Measurements from ENCODE around the gene PAM.
"Not testable (repeated sequence)": the region's sequence is repeated elsewhere in the genome, so short reads cannot be mapped to it uniquely, and the experiment has no call there.

The PAM gene

DNA sequence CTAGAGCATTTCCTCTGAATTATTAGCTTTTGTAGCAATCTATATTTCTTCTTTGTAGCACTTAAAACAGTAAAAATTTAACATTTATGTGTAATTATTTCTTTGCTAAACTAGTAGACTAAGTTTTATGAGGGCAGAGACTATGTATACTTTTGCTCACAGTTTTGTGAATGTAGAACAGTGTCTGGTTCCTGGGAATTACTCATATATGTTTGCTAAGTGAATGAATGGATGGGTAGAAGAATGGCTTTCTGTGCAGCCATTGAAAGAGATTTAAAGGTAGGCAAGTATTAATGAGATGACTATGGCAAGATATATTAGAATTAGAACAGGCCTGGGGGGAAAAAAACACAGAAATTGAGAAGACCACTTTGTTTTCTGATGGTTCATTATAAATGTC lies 140.1 kb downstream of the PAM start:
- Histone ChIP-seq H3K9me3 (ENCODE audit: low read length) (no peaks in the 10 kb centered on the region), H2AFZ (ENCODE audit: low read depth, low read length) (no peak overlapping the region), H3K27me3 (ENCODE audit: insufficient read depth, low read length) (no peaks in the 10 kb centered on the region), H3K4me1 (ENCODE audit: insufficient read depth, low read length) (peaks cover 4% of the 10 kb centered on the region), H3K4me3 (ENCODE audit: low read length) (no peak overlapping the region), H3K36me3 (ENCODE audit: insufficient read depth, low read length) (no peaks in the 10 kb centered on the region)

DNA sequence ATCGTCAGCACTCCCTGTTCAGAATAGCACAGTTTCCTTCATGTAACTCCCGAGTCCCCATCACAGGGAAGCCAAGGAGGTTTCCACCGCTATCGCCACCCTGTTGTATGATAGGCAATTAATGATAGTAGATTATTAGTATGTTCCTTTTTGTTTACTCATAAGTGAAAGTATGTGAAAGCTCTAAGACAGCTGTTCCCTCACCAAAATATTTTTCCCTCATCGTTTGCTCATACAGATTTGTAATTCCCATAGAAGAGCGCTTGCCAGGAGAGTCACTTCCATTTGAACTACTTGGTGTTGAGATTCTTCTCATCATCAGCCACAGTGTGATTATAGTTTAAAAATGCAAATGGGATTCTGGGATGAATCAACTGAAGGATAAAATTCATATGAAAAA lies 140.9 kb downstream of the PAM start:
- Histone ChIP-seq H3K4me3 (ENCODE audit: low read length) (no peak overlapping the region), H3K9me3 (ENCODE audit: low read length) (no peaks in the 10 kb centered on the region), H3K4me1 (ENCODE audit: insufficient read depth, low read length) (peaks cover 4% of the 10 kb centered on the region), H3K27me3 (ENCODE audit: insufficient read depth, low read length) (no peaks in the 10 kb centered on the region), H2AFZ (ENCODE audit: low read depth, low read length) (no peak overlapping the region), H3K36me3 (ENCODE audit: insufficient read depth, low read length) (no peaks in the 10 kb centered on the region)

DNA sequence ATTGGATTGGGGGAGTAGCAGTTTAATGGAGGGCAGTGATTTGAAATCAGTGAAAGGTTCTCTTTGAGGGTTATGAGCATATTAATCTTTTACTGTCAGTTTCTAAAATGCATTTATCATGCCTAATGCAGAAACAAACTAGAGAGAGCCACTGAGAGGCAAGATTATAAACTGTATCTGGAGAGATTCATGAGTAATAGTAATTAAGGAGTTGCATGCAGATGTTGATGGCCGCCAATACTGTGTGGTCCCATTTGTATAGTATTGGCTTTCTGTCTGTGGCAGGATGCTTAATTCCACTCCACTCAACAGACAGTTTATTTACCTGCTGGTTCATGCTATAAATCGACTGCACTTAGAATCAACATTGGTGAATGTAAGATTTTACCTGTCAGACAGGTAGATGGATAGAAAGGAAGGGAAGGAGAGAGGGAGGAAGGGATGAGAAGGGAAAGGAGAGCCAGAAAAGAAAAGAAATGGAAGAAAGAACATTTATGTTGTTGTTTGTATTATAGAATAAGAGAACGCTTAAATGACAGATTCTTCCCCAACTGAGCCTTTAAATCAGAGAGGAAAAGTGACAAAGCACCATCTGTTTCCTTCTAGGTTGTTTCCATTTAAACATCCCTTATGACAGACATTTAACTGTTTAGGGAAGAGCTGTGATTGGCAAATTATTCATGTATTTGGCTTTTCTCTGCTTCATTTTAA lies 146.5 kb downstream of the PAM start:
- Histone ChIP-seq H3K4me1 (ENCODE audit: insufficient read depth, low read length) (no peaks in the 10 kb centered on the region), H3K4me3 (ENCODE audit: low read length) (no peak overlapping the region), H3K36me3 (ENCODE audit: insufficient read depth, low read length) (no peaks in the 10 kb centered on the region), H3K9me3 (ENCODE audit: low read length) (no peaks in the 10 kb centered on the region), H3K27me3 (ENCODE audit: insufficient read depth, low read length) (no peaks in the 10 kb centered on the region), H2AFZ (ENCODE audit: low read depth, low read length) (no peak overlapping the region)

DNA sequence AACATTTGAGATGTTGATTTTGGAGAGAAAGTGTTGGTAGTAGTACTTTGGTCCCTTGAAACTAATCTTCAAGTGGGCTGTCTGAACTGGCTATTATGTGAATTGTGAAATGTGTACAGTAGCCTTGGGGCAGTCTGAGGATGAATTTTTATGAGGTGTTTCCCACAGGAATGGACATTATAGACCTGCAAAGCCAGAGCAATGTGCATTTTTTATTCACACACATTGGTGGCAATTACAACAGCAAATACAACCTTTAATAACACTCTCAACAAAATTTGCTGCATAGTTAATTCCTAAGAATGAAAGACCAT lies 147.0 kb downstream of the PAM start:
- no peaks in the 10 kb centered on the region for H3K27me3 ChIP-seq (ENCODE audit: insufficient read depth, low read length)
- no peaks in the 10 kb centered on the region for H3K4me1 ChIP-seq (ENCODE audit: insufficient read depth, low read length)
- no peak overlapping the region for H2AFZ ChIP-seq (ENCODE audit: low read depth, low read length)
- H3K36me3 ChIP-seq (ENCODE audit: insufficient read depth, low read length) = no peaks in the 10 kb centered on the region
- peaks cover 2% of the 10 kb centered on the region for H3K9me3 ChIP-seq (ENCODE audit: low read length)
- no peak overlapping the region for H3K4me3 ChIP-seq (ENCODE audit: low read length)

DNA sequence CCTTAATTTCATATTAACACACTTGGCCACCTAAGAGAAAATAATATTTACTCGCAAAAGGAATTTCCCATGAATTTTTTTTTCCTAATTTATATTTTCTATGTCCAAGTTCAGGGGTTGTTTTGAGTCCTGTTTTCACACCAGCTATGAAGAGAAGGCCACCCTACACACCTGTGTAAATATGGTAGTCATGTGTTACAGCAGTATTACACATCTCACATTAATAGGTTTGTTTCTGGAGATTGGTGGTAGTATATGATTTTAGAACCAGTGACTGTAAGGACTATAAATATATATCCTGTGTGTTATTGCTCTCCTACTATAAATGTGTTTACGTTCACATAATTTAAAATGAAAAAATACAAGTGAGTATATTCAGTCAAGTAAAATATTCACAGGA lies 147.5 kb downstream of the PAM start:
- H3K27me3 ChIP-seq (ENCODE audit: insufficient read depth, low read length) = no peaks in the 10 kb centered on the region
- no peaks in the 10 kb centered on the region for H3K36me3 ChIP-seq (ENCODE audit: insufficient read depth, low read length)
- no peak overlapping the region for H3K4me3 ChIP-seq (ENCODE audit: low read length)
- H3K9me3 ChIP-seq (ENCODE audit: low read length) = peaks cover 2% of the 10 kb centered on the region
- no peak overlapping the region for H2AFZ ChIP-seq (ENCODE audit: low read depth, low read length)
- H3K4me1 ChIP-seq (ENCODE audit: insufficient read depth, low read length) = no peaks in the 10 kb centered on the region

DNA sequence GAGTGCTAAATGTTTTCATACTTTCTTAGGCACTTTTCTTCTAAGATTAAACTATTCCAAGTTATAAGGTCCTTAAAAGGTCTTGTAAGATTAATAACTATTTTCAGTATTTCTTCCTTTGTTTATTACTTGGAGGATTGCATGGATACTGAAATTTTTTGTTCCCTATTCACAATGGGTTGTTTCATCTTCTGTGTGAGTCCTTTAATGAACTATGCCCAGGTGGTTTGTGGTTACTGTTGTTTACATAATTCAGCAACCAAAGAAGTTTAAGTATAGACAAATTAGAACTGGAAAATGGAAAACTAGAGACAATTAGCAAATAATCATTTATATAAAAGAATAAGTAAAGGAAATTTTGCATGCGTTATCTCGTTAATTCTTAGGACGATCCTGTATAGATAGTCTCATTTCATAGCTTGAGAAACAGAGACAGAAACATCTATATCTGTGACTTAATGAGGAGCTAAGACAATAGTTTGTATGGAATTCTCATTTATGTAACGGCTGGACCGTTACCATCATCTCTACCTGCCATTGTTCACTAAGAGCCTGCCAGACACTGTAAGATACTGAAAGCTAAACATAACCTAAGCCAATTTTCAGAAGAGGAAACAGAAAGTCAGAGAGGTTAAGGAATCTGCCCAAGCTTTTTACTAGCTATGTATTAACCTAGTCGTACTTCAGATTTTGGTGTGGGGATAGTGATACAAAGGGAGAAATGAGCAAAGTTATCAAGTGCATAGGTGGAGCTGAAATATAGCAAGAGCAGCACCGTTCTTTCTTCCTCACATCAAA lies 148.2 kb downstream of the PAM start:
- no peak overlapping the region for H3K4me3 ChIP-seq (ENCODE audit: low read length)
- H3K27me3 ChIP-seq (ENCODE audit: insufficient read depth, low read length) = no peaks in the 10 kb centered on the region
- H3K9me3 ChIP-seq (ENCODE audit: low read length) = peaks cover 2% of the 10 kb centered on the region
- no peaks in the 10 kb centered on the region for H3K4me1 ChIP-seq (ENCODE audit: insufficient read depth, low read length)
- no peak overlapping the region for H2AFZ ChIP-seq (ENCODE audit: low read depth, low read length)
- no peaks in the 10 kb centered on the region for H3K36me3 ChIP-seq (ENCODE audit: insufficient read depth, low read length)

DNA sequence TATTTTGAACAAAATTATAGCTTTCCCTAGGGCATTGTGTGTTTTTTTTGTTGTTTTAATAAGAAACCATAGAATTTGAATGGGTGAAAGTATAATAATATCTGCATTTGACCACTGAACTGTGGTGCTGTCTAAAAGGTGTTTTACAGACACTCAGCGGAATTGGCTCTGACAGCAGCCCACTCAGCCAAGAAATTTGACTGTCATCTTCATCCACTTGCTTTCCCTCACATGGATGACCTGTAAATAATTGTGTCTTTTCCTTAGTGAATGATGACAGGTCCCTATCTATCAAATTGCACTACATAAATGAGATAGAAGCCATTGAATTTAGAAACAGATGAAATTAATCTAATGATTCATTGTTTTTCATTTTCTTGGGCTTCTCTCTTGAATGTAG lies 150.0 kb downstream of the PAM start:
- Histone ChIP-seq H3K27me3 (ENCODE audit: insufficient read depth, low read length) (no peaks in the 10 kb centered on the region), H2AFZ (ENCODE audit: low read depth, low read length) (no peak overlapping the region), H3K9me3 (ENCODE audit: low read length) (peaks cover 2% of the 10 kb centered on the region), H3K36me3 (ENCODE audit: insufficient read depth, low read length) (no peaks in the 10 kb centered on the region), H3K4me1 (ENCODE audit: insufficient read depth, low read length) (no peaks in the 10 kb centered on the region), H3K4me3 (ENCODE audit: low read length) (no peak overlapping the region)

DNA sequence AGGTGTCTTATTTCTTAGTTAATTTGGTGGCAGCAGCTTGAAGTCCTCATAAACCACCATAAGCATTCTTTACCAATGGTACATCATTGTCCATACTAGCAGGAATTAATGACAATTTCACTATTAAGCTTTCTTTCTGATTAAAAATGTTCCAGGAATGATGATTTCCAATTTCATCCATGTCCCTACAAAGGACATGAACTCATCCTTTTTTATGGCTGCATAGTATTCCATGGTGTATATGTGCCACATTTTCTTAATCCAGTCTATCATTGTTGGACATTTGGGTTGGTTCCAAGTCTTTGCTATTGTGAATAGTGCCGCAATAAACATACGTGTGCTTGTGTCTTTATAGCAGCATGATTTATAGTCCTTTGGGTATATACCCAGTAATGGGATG lies 152.0 kb downstream of the PAM start:
- H3K36me3 ChIP-seq (ENCODE audit: insufficient read depth, low read length); H2AFZ ChIP-seq (ENCODE audit: low read depth, low read length); H3K27me3 ChIP-seq (ENCODE audit: insufficient read depth, low read length); H3K9me3 ChIP-seq (ENCODE audit: low read length); H3K4me3 ChIP-seq (ENCODE audit: low read length); H3K4me1 ChIP-seq (ENCODE audit: insufficient read depth, low read length): not testable (repeated sequence)

DNA sequence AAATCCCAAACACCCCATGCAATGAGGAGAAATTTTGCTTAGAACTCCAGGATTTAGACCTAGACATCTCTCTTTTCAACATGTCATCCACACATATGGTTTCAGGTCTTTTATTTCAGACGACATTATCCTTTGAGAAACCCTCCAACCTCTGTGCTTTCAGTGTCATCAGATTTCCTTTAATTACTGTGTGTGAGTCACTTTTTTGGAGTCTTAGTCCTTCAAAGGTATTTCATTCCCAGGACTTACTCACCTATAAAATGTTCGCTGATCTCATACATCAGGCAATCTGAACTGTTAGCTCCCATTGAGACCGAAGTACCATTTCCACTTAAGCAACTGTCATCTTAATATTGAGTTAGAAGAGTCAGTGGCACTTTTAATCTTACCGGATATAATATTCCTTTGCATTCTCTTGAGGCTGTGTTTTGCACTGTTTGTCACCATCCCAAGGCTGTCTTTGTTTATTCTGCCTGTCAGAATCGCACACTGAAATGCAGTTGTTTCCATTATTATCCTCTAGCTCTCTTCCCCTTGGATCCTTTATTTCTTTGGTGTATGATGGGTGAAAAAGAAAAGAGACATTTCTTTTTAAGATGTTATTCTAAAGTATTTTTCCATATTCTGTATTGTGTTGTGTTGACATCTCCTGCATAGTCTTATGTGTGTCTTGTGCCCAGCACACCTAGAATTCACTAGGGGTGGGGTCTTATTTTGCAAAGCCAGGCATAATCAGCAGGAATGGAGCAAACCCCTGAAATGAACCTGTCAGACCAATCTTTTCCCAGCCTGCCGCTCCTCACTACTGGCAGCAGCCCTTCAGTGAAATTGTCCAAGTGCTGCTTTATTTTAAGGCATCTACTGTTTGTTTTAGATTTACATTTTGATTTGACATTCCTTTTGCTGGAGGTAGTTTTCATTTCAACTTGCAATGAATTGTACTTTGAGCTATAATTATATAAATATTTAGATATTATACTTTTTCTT lies 155.4 kb downstream of the PAM start:
- Histone ChIP-seq H2AFZ (ENCODE audit: low read depth, low read length) (no peak overlapping the region), H3K36me3 (ENCODE audit: insufficient read depth, low read length) (peaks cover 10% of the 10 kb centered on the region), H3K4me3 (ENCODE audit: low read length) (no peak overlapping the region)

DNA sequence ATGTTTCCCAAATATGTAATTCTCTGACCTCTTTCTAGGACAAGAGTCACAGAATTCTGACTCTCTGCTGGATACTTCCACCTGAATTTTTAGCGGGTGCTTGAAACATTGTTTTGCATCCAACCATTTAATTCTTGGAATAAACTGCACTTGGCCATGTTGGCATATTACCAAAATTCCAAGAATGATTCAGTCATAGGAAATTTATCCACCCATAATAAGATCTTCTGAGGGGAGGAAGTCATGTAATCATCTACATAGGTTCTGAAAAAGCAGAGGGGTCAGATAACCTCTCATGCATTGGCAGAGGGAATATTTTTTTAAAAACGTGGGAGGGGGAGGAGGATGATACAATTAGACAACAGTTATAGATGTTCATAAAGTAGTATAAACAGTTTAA lies 156.9 kb downstream of the PAM start:
- Histone ChIP-seq H2AFZ (ENCODE audit: low read depth, low read length) (no peak overlapping the region), H3K4me3 (ENCODE audit: low read length) (no peak overlapping the region), H3K36me3 (ENCODE audit: insufficient read depth, low read length) (peaks cover 10% of the 10 kb centered on the region)

More for the DNA sequence above, 155.4 kb downstream of the PAM start:
- no peaks in the 10 kb centered on the region for H3K27me3 ChIP-seq (ENCODE audit: insufficient read depth, low read length)
- peaks cover 2% of the 10 kb centered on the region for H3K9me3 ChIP-seq (ENCODE audit: low read length)
- H3K4me1 ChIP-seq (ENCODE audit: insufficient read depth, low read length) = peaks cover 6% of the 10 kb centered on the region

DNA sequence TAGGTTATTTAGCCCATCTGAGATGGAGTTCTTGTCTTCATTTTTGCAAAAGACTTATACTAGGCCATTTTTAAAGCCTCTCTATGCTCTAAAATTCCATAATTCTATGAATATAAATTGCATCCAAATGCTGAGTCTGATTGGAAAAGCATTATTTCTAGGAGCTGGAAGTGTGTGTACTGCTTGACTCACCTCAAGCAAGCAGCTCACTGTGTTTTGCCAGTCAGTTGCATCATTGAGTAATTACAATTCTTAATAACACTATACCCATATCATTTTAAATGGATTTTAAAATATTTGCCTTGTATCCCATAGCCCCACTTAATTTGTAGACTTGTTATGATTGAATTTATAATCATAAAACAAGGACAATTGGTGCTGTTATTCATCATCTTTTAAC lies 161.0 kb downstream of the PAM start:
- H3K4me1 ChIP-seq (ENCODE audit: insufficient read depth, low read length) = peaks cover 3% of the 10 kb centered on the region
- H3K36me3 ChIP-seq (ENCODE audit: insufficient read depth, low read length) = peaks cover 11% of the 10 kb centered on the region
- no peaks in the 10 kb centered on the region for H3K9me3 ChIP-seq (ENCODE audit: low read length)
- no peaks in the 10 kb centered on the region for H3K27me3 ChIP-seq (ENCODE audit: insufficient read depth, low read length)
- no peak overlapping the region for H3K4me3 ChIP-seq (ENCODE audit: low read length)
- H2AFZ ChIP-seq (ENCODE audit: low read depth, low read length) = no peak overlapping the region

More for the DNA sequence above, 156.9 kb downstream of the PAM start:
- Histone ChIP-seq H3K27me3 (ENCODE audit: insufficient read depth, low read length) (no peaks in the 10 kb centered on the region), H3K9me3 (ENCODE audit: low read length) (peaks cover under 1% of the 10 kb centered on the region), H3K4me1 (ENCODE audit: insufficient read depth, low read length) (peaks cover 6% of the 10 kb centered on the region)

DNA sequence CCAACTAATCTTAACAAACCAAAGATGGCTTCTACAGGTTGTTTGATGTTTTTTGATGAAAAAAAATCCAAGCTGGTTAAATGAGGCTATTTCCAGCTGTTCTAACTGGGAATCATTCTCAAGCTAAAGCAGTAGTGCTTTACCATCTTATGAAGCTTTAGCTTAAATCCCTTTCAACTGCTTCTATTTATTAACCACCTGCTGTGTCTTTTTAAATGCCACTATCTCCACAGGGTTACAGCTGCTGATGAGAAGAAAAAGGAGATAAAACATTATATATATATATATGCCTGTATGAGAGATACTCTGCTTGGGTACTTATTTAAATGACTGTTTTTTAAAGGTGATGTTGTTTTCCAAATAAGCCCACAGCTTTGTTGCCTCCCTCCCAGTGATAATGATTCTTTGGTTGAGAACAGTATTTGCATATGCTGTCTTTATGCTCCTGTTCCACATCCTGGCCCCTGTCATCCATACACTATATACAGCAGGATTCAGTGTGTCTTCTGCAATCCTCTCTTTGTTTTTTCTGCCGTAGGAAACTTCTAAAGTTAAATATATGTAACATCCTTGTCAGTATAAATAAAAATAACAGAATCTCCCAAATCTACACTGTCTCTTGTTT lies 164.0 kb downstream of the PAM start:
- Histone ChIP-seq H3K4me3 (ENCODE audit: low read length) (no peak overlapping the region), H3K4me1 (ENCODE audit: insufficient read depth, low read length) (peaks cover 3% of the 10 kb centered on the region), H2AFZ (ENCODE audit: low read depth, low read length) (no peak overlapping the region), H3K36me3 (ENCODE audit: insufficient read depth, low read length) (peaks cover 9% of the 10 kb centered on the region), H3K27me3 (ENCODE audit: insufficient read depth, low read length) (no peaks in the 10 kb centered on the region), H3K9me3 (ENCODE audit: low read length) (no peaks in the 10 kb centered on the region)
